ENCODE data around the gene PHETA1. TPM values are rescaled to one million over a fixed set of nuclear protein-coding genes. Genes with fewer than 3 reads are reported as not detected.

Gene PHETA1
- total RNA-seq, 1 donor from 2014 or later = 12.9 TPM

DNA sequence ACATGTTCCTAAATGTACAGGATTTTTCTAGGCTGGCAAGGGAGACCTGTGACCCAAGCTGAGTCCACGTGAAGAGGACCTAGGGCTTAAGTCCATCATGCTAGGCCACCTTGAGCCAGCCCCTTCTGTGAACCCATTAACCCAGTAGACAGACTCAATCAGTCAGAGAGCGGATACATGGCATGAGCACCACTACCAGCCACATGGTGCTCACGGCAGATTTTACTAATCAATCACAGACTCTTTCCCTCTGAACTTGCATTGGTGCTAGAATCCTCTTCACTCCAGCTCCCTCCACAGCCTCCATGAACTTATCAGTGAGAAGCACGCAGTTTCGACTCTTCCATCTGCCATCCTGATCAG is 9.0 kb downstream of the PHETA1 start:
- no peak overlapping the region for H3K27ac ChIP-seq
- no peak for DNase-seq (ENCODE audit: low spot score in 2 of 2)
- intact Hi-C loops (cut with DNase I) = no loop called here
- TF ChIP-seq, protein P1, sequence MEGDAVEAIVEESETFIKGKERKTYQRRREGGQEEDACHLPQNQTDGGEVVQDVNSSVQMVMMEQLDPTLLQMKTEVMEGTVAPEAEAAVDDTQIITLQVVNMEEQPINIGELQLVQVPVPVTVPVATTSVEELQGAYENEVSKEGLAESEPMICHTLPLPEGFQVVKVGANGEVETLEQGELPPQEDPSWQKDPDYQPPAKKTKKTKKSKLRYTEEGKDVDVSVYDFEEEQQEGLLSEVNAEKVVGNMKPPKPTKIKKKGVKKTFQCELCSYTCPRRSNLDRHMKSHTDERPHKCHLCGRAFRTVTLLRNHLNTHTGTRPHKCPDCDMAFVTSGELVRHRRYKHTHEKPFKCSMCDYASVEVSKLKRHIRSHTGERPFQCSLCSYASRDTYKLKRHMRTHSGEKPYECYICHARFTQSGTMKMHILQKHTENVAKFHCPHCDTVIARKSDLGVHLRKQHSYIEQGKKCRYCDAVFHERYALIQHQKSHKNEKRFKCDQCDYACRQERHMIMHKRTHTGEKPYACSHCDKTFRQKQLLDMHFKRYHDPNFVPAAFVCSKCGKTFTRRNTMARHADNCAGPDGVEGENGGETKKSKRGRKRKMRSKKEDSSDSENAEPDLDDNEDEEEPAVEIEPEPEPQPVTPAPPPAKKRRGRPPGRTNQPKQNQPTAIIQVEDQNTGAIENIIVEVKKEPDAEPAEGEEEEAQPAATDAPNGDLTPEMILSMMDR (IDR thresholded peaks at IDR 0.05) = no peak
- no peak overlapping the region for H3K4me3 ChIP-seq
- H3K36me3 ChIP-seq = peaks cover 14 to 18% of the 10 kb centered on the region in 2 donors
- no peaks in the 10 kb centered on the region for H3K4me1 ChIP-seq
- no peaks in the 10 kb centered on the region for H3K27me3 ChIP-seq
- no peaks in the 10 kb centered on the region for H3K9me3 ChIP-seq

DNA sequence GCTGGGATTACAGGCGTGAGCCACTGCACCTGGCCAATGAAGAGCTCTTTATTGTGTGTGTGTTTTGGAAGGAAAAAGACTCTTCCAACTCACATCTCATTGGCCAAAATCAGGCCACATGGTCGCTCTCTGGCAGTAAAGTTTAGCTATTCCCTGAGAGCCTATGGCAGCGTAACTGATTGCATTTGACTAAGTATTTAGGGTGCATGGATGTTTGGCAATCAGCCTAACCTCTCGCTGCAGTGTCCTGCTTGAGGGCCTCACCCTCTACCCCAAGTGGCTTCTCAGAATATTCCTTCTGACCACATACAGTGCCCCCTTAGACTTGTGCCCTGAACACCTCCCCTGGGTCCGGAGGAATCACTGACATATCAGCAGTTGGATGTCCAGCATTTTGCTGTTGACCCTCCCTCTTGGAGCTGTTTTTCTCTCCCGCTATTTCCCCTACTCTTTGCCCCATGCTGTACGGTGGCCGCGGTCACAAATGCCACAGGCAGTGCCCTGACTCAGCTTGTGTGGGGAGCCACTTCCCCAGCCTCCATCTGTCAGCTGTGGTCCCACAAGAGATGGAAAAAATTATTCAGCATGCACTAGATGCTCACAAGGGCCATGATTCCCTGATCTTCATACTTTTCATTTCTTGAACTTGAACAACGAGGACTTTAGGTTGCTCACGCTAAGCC is 9.5 kb downstream of the PHETA1 start:
- intact Hi-C loops (cut with DNase I) = no loop called here
- Histone ChIP-seq H3K36me3 (peaks cover 14 to 17% of the 10 kb centered on the region in 2 donors), H3K27ac (no peak overlapping the region), H3K4me3 (no peak overlapping the region), H3K9me3 (no peaks in the 10 kb centered on the region), H3K27me3 (no peaks in the 10 kb centered on the region), H3K4me1 (no peaks in the 10 kb centered on the region)
- no peak for DNase-seq (ENCODE audit: low spot score in 2 of 2)
- TF ChIP-seq, protein P1 (IDR thresholded peaks at IDR 0.05) = no peak

DNA sequence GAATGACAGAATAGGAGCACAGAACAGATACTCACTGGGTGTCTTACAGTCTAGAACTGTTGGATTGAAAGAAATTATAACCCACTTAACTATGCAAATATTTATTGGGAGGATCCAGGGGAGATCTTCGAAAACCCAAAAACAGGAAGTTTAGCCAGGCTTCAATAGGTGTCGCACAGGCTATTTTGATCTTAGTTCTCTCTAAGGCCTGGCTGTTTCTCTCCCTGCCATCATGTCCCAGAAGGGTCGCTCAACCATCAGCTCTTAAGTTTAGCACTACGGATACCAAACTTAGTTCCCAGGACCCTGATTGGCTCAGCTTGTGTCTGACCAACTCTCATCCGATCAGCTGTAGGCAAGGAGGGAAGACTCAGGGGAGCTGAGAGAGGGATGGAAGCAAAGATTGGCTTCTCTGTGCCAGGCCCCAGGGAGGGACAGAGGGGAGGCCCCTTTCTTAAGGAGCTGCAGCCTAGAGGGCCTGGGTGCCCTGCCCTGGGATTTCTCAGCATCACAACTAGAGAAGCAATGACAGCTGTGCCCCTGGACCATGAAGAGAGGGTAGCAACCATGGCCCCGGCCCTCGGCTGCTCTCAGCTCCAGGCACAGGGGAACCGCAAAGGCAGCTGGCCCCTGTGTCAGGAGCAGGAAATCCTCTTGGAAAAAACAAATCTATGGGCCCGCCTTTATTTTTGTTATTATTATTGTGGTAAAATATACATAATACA is 13.5 kb downstream of the PHETA1 start:
- TF ChIP-seq, protein P1 (IDR thresholded peaks at IDR 0.05) = no peak
- no peaks in the 10 kb centered on the region for H3K9me3 ChIP-seq
- H3K4me3 ChIP-seq = no peak overlapping the region
- DNase-seq (ENCODE audit: low spot score in 2 of 2) = no peak
- no peaks in the 10 kb centered on the region for H3K27me3 ChIP-seq
- no peaks in the 10 kb centered on the region for H3K4me1 ChIP-seq
- H3K27ac ChIP-seq = no peak overlapping the region
- intact Hi-C loops (cut with DNase I) = no loop called here
- H3K36me3 ChIP-seq = no peaks in the 10 kb centered on the region

DNA sequence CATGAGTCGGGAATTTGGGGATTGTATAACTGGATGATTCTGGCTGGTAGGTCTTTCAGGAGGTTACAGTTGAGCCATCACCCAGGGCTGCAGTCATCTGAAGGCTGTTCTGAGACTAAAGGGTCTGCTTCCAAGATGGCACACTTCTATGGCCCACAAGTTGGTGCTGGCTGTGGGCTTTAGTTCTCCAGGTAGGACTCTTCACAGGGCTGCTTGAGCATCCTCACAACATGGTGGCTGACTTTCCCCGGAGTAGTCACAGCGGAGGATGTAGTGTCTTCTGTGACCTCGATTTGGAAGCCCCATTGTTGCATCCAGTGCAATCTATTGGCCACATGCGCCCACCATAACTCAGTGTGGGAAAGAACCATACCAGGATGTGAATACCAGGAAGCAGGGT is 14.4 kb downstream of the PHETA1 start:
- Histone ChIP-seq H3K4me3 (no peak overlapping the region), H3K27ac (no peak overlapping the region), H3K4me1 (no peaks in the 10 kb centered on the region), H3K36me3 (no peaks in the 10 kb centered on the region), H3K9me3 (no peaks in the 10 kb centered on the region), H3K27me3 (no peaks in the 10 kb centered on the region)
- no peak for DNase-seq (ENCODE audit: low spot score in 2 of 2)
- TF ChIP-seq, protein P1 (IDR thresholded peaks at IDR 0.05) = no peak
- intact Hi-C loops (cut with DNase I) = no loop called here

DNA sequence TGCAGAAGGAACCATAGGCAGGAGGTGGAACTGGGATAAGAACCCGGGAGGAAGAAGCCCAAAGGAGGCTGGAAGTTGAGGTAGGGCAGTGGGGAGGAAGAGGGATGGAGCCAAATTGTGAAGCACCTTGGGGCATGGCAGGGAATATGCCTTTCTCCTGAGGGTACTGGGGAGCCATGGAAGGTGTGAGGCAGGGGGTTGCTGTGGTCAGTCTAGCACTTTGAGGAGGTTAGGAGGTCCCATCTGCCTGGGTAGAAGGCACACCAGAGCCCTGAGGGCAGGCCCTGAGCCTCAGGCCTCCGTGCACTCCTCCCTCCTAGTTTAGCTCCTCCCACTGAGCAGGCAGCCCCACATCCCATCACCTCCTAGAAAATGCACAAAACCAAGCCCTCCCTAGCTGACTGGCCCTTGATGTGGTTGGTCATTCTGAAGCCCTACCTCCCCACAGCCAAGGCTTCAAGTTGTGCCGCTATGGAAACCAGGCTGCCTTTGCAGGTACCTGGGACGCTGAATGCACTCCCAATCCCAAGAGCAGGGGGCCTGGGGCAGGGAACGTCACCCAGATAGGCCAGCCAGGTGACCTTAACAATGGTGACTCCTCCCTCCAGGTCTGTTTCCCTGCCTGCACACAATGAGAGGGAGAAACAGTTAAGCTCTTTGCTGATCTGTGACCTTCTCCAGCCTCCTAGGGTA is 15.1 kb downstream of the PHETA1 start:
- Histone ChIP-seq H3K36me3 (no peaks in the 10 kb centered on the region), H3K4me1 (no peaks in the 10 kb centered on the region), H3K27me3 (no peaks in the 10 kb centered on the region), H3K4me3 (no peak overlapping the region), H3K9me3 (peaks cover 0 to under 1% of the 10 kb centered on the region in 2 donors), H3K27ac (no peak overlapping the region)
- intact Hi-C loops (cut with DNase I) = no loop called here
- TF ChIP-seq, protein P1 (IDR thresholded peaks at IDR 0.05) = no peak
- DNase-seq (ENCODE audit: low spot score in 2 of 2) = no peak

Measured in ascending aorta (tissue), 2 donors.